HG03175 (cell line): Measurements from ENCODE around the gene ERP27.

Experiments used
- ATAC-seq: cut with Tn5 transposase; IDR thresholded peaks from one replicate; pipeline ENCODE4 v1.9.1; 2021; ENCODE audit warnings: mild to moderate bottlenecking, moderate library complexity; ENCODE audit not compliant: unreplicated experiment

ERP27 gene

DNA sequence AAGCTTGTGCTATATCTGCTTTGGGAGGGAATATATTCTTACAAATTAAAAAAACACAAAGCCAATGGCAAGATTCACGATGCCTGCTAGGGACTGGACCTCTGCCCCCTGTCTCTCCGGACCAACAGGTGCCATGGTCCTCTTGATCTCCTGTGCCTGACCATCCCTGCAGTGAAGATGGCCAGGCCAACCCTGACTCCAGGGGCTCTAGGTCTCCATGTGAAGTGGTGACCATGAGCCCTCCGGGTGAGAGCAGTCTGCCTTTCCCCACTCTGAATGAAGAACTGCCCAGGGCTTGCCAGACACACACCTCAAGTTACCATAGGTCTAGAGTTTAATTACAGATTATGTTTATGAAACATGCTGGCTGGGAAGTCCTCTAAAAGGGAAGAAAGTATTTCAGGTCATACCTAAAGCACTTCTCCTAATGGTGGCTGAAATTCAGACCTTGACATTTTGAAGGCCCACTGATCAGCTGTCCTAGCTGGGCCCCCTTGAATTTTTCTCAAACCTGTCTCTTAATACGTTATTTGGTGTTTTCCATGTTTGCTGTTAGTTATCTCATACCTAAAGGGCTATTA lies 21.7 kb upstream of the ERP27 start:
- no peak for ATAC-seq

GRCh38 chr12:14959463-14959862 lies 21.1 kb upstream of the ERP27 start:
- ATAC-seq: no peak

GRCh38 chr12:14959126-14959440 lies 20.7 kb upstream of the ERP27 start:
- ATAC-seq: no peak

GRCh38 chr12:14958361-14959125 lies 20.2 kb upstream of the ERP27 start:
- no peak for ATAC-seq

- no peak for ATAC-seq
Measured at GRCh38 chr12:14957551-14958168, 19.3 kb upstream of the ERP27 start.

GRCh38 chr12:14956905-14957304 lies 18.6 kb upstream of the ERP27 start:
- no peak for ATAC-seq

GRCh38 chr12:14956024-14956891 lies 17.9 kb upstream of the ERP27 start:
- peak; percentile 34 for ATAC-seq

- ATAC-seq: no peak
Measured at GRCh38 chr12:14954269-14954668, 15.9 kb upstream of the ERP27 start.

DNA sequence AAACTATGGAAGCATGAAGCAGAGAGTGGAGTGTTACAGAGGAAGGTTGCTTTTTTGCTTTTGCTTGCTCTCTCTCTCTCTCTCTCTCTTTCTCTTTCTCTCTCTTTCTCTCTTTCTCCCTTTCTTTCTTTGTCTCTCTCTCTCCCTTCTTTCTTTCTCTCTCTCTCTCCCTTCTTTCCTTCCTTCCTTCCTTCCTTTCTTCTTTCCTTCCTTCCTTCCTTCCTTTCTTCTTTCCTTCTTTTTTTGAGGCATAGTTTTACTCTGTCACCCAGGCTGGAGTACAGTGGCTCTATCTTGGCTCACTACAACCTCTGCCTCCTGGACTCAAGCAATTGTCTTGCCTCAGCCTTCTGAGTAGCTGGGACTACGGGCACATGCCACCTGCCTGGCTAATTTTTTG lies 15.4 kb upstream of the ERP27 start:
- ATAC-seq: no peak

DNA sequence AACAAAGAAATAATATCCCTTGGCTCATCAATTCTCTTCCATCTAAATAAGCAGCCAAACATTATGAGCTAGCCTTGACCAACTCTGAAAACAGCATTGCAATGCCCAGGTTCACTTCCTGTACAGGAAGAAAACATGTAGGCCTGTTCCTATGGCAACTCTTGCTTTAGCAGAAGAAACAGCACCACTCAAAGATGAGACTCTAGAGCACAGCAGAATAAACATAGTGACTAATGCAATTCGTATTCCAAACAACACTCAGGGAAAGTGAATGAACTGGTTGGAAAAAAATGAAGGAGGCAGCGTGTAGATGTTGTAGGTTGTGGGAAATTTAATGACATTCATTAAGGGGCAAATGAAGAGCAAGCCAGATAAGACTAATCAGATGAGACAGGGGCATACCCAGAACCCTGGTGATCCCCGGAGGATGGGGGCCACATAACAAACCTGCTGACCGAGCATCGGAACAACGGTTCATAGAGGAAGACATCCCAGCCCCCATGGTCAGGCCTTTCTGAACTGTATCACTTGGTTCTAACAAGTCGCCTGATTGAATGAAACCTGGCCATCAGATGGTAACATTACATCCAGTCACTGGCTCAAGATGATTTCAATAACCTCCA lies 14.1 kb upstream of the ERP27 start:
- peak; percentile 72 for ATAC-seq

GRCh38 chr12:14951851-14952250 lies 13.5 kb upstream of the ERP27 start:
- ATAC-seq: no peak

DNA sequence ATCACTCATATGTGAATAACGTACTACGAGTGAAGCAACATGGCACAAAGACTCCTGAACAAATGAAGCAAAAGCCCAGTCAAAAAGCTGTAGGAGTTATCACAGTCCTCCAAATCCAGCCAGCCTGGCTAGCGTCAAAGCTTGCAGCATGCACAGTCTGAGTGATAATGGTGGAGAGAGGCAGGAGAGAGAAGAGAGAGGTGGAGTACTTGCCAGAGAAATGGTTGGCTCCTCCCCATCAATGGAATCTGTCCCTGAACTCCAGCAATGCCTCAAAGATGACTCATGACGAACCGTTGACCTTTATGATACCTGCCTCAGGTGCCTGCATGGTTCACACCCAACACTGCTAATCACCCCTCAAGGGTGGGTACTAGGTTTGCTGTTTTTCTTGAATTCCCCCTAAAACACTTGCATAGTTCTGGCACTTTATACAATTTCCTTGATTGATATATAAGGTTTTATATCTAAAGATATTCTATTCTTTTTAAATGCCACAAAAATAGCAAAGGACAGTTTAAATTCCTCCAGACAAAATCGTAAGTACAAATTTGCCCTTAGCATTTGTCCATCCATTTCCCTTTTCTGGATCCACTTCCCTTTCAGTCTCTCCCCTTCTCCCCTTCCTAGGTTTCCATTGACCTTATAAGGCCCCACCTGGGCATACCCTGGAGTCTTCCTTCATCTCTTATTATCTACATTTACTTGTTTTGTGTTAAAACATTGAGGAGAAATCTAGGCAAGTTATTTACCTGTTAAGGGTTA lies 12.8 kb upstream of the ERP27 start:
- ATAC-seq: no peak

DNA sequence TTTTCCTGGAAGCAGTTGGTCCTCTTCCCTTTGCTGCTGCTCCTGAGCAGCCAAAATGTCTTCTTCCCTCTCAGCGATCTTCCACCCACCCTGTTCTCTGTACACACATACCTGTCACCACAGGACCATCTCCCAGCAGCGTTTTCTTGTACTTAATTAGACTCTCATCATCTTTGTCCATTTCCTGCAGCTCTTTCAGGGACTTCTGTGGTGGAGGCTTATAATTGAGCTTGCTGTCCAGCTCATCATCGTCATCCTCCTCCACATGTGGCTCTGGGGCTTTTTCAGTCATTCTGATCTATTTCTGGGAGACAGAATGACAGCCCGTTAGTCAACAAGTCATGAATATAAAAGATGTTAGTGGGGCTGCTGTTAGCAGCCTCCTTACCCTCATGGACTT lies 12.1 kb upstream of the ERP27 start:
- no peak for ATAC-seq

GRCh38 chr12:14949631-14950030 lies 11.3 kb upstream of the ERP27 start:
- ATAC-seq: no peak

- peak; percentile 92 for ATAC-seq
Measured at GRCh38 chr12:14948672-14949071, 10.3 kb upstream of the ERP27 start.

- no peak for ATAC-seq
Measured at GRCh38 chr12:14946861-14947260, 8.5 kb upstream of the ERP27 start.

DNA sequence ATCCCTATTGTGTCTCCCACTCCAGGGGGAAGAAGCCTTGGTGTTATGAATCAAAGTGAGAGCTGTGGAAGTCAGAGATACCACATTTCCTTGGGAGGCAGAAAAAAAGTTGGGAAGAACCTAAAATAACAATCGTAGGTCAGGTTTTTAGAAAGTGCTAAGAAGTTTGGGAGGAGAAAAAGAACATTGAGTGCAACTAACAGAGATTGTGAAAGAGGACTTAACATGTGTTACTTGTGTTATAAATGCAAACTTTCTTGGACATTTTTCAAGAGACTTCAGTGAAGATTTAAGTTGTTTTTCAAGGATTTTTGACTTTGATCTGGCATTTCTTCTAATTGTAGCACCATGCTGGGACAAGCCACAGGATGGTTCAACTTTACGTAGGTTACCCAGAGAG lies 7.8 kb upstream of the ERP27 start:
- no peak for ATAC-seq

DNA sequence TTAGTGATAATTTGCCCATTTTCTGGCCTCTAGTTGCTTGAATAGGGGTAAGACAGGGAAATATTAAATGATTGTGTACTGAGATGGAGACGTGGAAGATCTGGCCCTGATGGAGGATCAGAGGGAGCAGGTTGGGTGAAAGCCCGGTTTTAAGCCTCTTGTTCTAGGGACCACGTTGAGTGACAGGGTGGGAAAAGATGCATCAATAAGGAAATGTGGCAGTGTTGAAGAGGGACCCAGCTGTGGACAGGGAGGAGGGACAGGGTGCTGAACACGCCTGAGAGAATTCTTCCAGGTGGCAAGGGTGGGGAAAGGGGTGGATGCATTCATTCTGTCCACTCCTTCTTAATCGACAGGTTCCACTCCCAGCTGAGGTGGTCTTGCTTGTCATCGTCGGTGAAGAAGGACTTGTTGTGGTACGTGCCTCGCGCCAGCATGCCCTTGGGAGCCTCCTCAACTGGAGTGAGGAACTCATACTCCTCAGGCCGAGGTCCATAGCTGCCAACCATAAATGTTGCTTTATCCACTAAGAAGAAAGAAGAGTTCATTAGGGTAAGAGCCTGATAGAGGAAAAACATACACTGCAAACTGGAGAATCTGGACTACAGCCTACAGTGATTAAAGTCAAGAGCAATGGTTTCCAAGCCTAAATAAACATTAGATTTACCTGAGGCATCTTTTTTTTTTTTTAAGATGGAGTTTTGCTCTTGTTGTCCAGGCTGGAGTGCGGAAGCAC lies 4.0 kb upstream of the ERP27 start:
- ATAC-seq: no peak

GRCh38 chr12:14941369-14941768 lies 3.0 kb upstream of the ERP27 start:
- ATAC-seq: no peak

- ATAC-seq: no peak
Measured at GRCh38 chr12:14937689-14938088, 648 bp downstream of the ERP27 start.
